DMS153 (cell line): ENCODE data around the gene GAPVD1.
"Not testable (repeated sequence)": the region's sequence is repeated elsewhere in the genome, so short reads cannot be mapped to it uniquely, and the experiment has no call there.

Experiments used
- DNase-seq: peaks from one replicate; lab custom pipeline; 2025; lab: John Stamatoyannopoulos, UW

The GAPVD1 gene

DNA sequence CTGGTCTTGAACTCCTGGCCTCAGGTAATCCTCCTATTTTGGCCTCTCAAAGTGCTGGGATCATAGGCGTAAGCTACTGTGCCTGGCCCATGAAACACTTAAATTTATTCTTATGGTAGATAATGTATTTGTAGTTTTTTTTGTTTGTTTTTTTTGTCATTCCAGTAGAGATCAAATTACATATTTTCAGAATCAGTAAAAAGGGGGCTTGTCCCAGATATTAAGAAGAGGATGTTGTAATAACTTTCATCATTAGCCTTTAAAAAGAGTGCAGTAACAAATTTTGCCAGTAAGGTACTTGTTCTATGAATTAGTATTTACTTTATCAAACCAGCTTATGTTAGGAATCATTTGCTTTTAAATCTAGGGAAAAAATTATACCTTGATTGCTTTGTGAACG lies 42.6 kb downstream of the GAPVD1 start:
- DNase-seq, result no peak

DNA sequence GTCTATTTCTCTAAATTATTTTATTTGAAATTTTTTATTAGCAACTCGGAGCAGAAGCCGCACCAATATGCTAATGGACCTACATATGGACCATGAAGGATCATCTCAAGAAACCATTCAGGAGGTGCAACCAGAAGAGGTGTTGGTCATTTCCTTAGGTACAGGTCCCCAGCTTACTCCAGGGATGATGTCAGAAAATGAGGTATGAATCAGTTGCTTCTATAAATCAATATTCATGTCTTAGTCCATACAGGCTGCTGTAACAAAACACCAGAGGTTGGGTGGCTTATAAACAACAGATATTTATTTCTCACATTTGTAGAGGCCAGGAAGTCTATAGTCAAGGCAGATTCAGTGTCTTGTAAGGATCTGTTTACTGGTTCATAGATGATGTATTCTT lies 50.8 kb downstream of the GAPVD1 start:
- no peak for DNase-seq

DNA sequence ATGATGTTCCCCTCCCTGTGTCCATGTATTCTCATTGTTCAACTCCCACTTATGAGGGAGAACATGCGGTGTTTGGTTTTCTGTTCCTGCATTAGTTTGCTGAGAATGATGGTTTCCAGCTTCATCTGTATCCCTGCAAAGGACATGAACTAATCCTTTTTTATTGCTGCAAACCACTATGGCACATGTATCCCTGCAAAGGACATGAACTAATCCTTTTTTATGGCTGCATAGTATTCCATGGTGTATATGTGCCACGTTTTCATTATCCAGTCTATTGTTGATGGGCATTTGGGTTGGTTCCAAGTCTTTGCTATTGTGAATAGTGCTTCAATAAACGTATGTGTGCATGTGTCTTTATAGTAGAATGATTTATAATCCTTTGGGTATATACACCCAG lies 54.7 kb downstream of the GAPVD1 start:
- DNase-seq, result not testable (repeated sequence)

DNA sequence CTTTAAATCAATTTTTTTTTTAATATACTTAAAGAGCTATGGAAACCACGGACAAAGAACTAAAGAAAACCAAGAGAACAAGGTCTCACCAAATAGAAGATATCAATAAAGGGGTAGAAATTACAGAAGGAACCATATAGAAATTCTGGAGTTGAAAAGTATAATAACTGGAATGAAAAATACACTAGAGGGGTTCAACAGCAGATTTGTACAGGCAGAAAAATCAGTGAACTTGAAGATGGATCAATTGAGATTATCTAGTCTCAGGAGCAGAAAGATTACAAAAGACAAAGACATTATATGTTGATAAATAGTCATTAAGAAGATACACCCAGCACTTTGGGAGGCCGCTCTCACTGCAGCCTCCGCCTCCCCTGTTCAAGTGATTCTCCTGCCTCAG lies 56.1 kb downstream of the GAPVD1 start:
- DNase-seq, result no peak

DNA sequence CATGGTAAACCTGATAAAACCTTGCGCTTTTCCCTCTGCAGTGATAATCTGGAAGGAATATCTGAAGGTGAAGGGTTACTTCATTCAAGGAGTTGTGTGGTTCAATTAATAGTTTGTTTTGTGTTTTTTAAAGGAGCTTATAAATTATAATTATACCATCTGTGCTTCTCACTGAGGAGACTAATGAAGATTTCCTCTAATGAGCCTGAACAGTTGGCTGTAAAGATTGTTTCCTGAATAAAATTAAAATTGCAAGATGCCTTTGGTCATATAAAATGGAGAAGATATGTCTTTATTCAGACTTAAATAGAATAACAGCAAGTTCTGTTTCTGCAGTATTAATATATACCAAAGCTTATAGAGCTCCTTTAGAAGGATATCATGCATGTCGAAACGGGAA lies 59.9 kb downstream of the GAPVD1 start:
- no peak for DNase-seq

DNA sequence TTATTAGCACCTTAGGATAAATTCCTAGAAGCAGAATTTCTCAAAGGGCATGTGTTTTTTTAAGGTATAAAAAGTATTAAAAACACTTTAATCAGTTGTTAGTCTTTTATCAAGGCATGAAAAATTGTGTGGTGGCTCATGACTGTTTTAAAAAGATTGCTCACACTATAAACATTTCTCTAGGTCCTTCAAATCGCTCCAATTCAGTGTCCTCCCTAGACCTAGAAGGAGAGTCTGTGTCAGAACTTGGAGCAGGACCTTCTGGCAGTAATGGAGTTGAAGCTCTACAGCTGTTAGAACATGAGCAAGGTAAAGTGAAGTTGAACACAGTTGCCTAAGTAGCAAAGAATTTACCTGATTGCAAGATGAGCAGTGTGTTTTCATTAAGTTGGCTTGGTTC lies 62.0 kb downstream of the GAPVD1 start:
- no peak for DNase-seq

DNA sequence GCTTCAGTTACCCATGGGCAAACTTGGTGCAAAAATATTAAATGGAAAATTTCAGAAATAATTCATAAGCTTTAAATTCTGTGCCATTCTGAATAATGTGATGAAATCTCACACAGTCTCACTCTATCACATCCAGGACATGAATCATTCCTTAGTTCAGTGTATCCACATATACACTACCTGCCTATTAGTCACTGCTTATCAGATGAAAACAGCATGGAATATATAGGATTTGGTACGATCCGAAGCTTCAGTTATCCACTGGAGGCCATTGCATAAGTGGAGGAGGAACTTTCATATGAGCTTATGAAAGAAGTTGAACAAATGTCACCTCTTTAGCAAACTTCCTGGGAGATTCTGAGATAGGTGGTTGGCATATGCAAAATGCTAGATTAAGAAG lies 64.2 kb downstream of the GAPVD1 start:
- no peak for DNase-seq

DNA sequence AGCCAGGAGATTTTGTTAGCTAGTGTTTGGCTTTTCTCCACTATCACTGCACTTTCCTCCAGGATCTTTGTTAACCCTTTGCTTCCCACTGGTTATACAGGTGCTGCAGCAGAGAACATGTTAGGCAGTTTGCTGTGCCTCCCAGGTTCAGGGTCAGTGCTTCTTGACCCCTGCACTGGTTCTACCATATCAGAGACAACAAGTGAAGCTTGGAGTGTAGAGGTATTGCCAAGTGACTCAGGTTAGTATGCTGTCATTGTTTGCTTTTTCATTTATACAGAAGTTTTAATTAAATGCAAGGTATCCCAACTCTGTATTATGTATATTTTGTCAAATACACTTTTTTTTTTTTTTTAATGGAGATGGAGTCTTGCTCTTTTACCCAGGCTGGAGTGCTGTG lies 68.4 kb downstream of the GAPVD1 start:
- DNase-seq, result no peak

DNA sequence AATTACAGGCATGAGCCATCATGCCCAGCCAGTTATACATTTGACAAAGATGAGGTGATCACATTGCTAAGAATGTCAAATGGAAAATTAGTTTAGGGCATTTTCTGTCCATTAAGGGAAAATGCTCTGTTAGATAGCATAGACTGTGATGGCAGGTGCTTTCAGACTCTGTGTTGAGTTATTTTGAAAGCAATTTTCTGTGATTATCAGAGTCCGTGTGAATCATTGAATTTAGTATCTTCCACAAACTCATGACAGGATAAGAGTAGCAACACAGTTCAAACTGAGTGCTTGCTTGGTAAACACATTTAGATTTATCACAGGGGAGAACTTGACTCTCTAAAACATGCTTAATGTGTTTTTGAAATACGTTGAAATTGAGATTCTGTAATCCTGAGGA lies 69.0 kb downstream of the GAPVD1 start:
- no peak for DNase-seq

DNA sequence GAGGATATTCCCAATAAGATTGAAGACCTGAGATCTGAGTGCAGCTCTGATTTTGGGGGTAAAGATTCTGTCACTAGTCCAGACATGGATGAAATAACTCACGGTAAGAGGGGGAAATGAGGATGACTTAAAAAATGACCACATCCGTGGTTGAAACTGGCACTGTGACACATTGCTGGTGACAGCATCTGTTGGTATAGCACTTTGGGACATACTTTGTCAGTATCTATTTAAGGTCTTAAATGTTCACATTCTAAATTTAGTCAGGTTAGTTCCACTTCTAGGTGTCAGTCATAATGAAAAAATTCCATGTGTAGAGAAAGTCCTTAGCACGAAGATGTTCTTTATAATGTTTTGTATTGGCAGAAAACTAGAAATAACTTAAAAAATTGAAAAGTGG lies 70.9 kb downstream of the GAPVD1 start:
- DNase-seq, result no peak

DNA sequence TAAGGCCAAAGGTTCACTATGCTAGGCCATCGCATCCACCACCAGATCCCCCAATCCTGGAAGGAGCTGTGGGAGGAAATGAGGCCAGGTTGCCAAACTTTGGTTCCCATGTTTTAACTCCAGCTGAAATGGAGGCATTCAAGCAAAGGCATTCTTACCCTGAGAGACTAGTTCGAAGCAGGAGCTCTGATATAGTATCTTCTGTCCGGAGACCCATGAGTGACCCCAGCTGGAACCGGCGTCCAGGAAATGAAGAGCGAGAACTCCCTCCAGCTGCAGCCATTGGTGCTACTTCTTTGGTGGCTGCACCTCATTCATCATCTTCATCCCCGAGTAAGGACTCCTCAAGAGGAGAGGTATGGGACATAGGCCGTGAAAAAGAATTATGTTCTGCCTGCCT lies 75.6 kb downstream of the GAPVD1 start:
- DNase-seq, result no peak

DNA sequence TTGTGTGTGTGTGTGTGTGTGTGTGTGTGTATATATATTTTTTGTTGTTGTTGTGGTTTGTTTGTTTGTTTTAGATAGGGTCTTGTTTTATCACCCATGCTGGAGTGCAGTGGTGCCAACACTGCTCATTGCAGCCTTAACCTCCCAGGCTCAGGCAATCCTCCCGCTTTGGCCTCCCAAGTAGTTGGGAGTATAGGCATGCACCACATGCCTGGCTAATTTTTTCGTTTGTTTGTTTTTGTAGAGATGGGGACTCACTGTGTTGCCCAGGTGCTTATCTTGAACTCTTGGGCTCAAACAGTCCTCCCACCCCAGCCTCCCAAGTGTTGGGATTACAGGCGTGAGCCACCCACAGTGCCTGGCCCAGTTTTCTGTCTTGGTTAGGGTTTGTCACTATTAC lies 77.3 kb downstream of the GAPVD1 start:
- DNase-seq, result no peak

DNA sequence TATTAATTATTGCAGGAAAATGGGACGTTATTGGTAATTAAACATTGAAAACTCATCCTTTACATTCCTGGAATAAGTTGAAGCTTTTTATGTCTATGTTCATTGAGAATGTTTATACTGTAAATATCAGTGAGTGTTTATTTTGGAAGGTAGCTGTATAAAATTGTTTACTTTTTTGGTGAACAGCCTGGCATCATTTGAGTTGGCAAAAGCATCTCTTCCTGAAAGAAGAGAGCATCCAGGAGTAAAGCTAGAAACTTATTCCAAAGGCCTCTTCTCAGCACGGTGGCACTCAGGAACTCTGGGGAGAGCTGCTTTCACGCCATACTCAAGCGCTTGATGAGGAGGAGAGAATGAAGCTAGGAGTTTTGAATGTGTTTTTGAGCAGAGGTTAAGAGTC lies 79.9 kb downstream of the GAPVD1 start:
- DNase-seq, result peak; percentile 10

DNA sequence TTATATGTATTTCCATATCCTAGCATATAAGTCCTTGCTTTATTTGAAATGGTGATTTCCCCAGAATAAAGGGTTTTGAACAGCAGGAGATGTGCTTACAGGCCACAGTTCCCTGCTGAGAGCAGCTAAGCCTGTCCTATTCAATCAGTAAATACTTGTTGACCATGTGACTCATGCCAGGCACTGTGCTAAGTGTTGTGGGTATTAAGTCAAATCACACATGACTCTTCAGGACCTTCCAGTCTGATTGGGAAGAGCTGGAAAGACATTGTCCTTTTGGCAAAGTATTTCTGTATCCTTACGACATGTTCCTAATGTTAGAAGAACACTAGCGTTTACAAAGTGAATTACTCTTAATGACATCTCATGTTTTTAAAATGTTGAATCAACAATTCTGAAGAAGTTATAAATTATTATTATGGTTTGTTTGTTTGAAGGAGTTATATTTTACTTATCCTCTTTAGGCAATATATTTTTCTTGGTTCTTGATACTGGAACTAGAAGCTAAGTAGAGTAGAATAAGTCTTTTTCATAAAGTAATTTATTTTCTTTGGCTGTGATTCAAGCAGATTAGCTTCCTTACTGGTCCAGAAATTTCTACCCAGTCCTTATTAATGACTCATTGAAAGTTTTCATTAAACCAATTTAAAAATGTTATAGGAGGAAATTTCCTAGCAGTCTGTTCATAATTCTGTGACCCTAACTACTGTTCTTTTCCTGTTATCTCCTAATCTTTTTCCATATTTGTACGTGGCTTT lies 82.1 kb downstream of the GAPVD1 start:
- DNase-seq, result no peak

DNA sequence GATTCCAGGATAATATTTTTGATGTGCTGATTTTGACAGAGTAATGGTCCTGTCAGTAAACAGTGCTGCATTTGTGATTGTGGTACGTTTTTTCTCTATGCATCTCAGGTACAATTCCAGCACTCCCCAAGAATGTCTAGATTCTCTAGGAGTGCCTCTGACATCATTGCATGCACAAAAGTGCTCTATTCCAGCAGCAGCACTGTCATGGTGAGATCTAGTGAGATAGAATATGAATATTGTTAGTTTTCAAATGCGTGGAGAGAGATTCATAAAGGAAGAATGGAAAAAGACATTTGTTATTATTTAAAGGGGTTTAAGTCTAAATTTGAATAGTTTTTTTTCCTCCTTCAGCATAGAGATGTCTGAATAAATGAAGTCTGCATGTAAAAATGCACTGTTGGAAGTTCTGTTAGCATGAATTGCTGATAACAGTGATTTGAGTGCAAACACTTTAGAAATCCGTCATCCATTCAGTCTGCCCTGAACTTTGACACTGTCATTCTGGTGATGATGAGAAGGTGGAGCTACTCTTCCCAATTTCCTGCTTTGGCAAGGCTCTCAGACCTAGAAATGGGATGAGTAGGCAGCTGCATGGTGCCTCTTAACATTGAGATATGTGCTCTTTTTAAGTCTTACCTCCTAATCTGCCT lies 84.6 kb downstream of the GAPVD1 start:
- DNase-seq, result no peak

DNA sequence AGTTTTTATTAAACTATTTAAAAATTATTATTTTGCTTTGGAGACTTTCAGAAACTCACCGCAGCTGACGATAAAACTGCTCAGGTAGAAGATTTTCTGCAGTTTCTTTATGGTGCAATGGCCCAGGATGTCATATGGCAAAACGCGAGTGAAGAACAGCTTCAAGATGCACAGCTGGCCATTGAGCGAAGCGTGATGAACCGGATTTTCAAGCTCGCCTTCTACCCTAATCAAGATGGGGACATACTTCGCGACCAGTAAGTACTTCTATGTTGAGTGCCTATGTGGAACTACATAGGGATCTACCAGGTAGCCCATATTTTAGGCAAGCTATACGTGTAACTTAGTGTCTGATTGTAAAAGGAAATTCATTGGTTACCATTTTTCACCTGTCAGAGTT lies 94.0 kb downstream of the GAPVD1 start:
- DNase-seq, result no peak

DNA sequence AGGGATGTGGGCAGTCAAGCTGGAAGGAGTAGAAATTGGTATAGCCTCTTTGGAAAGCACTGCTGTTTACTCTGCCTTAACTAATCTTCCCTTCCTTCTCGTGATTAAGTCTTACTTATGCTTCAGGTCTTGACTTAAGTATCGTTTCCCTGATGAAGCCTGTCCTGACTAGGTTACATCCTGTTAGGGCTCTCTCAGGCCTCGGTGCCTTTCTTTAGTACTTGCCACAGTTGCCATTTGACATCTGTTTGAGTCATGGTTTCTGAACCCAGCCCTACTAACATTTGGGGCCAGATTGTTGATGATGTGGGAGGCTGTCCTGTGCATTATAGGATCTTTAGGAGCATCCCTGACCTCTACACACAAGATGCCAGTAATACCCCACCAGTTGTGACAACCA lies 94.4 kb downstream of the GAPVD1 start:
- DNase-seq, result no peak

DNA sequence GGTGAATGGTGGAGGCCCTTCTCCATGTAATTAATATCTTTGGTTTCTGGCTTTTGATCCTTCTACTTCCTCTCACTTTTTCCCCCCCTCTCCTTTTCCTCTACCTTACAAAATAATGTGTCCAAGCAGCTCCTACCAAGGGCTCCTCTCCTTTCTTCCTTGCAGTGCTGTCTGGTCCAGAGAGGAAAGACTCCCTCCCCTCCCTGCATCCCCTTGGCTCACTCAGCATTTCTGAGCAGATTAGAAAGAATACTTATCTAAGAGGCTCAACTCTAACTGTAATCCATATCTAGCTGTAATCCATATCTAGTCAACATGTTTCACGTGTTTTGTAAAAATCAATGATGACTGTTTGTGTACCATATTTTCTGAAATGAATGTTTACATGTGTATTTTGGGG lies 97.4 kb downstream of the GAPVD1 start:
- DNase-seq, result no peak

DNA sequence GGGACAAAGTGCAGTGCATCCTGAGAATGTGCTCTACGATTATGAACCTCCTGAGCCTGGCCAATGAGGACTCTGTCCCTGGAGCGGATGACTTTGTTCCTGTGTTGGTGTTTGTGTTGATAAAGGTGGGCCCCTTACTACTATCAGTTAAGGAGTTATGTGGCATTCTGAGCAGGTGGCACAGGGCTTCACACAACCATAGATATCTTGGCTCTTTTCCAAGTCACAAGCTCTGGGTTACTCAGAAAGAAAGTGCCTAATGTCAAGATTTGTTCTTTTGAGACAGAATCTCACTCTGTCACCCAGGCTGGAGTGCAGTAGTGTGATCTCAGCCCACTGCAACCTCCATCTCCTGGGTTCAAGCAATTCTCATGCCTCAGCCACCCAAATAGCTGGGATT lies 99.0 kb downstream of the GAPVD1 start:
- DNase-seq, result no peak

DNA sequence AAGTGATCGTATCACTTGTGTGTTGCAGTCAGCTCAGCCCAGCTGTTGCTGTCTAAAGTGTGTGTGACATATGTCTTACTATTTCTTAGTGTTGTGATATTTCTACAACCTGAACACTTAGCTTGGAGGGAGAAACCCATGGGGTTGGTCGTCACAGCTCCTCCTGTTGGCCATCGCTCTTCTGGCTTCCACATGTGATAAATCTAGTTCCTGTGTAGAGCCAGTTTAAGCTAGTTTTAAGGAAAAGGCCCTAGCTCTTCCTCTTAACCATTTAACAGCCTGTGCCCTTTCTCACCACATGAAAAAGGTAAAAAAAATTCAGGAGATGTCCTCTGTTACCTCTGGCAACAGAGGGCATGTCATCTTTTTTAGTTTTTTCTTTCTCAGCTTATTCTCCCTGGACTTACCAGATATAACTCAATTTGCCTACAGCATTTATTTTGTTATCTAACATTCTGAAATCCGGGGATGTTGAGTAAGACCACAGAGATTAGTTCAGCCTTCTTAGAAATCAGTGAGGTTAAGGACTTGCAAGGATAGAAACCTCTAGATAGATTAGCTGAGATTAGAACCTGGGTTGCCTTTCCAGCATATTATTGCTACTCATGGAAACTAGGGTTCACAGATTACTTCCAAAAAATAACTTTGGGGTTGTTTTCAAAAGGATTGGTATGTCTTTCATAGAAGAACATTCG lies 100.4 kb downstream of the GAPVD1 start:
- no peak for DNase-seq

DNA sequence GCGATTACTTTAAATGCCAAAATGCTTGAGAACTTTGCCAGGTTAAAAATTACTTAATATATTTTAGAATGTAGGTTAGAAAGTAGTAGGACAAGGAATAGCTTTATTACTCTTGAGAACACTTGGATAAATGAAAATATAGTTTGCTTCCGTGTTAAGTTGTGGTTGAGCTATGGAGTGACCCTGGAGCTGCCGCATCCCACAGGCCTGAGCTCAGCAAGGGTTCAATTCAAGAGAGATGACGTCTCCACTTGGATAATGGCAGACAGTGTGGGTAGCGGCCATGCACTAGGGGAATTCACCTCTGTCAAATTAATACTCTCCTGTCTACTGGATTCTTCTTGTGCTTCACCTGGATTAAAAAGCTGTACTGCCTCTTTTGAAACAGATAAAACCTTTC lies 105.0 kb downstream of the GAPVD1 start:
- no peak for DNase-seq

DNA sequence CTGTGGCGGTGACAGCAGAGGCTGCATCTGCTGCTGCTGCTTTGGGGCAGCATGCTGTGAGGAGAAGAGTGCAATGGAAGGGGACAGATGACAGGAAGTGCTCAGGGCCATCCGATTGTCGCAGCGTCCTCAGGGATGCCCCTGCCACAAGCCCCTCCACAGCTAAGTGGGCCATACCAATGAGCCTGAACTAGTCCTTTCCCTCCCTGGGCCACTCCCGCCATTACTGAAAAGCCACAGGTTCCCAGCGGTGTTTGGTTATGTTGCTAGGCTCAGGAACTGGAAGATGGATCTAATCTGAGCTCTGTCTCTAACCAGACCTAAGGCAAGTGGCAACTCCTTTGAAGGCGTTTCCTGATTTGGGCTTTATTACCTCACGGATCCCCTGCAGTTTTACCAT lies 109.2 kb downstream of the GAPVD1 start:
- DNase-seq, result no peak

DNA sequence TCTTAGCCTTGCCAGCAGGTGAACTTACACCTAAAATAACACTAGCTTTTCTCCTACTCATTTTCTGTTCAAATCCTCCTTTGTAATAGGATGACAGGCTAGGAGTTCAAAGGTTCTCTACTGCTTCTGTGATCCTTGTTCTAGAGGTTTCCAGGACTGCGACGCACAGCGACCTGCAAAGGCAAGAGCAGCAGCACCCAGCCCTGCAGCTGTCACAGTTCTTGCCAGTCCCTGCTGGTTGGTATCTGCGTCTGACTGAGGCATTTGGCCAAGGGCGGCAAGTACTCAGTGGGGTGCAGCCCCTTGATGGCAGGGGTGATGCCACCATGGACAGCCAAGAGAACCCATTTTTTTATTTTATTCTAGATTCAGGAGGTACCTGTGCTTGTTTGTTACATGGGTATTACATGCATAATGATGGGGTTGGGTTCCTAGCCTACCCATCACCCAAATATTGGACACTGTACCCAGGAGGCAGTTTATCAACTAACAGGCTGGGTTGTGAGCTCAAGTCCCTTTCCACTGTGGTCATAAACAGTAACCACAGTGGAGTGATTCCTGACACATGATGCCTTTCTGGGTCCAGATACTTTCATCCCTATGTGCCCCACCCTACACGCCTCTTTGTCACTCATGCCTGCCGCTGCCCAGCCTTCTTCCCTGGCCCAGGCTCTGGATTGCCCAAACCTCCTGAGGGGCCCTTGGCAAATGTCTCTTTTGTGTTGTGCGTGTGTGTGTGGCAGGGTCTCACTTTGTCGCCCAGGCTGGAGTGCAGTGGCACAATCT lies 111.0 kb downstream of the GAPVD1 start:
- DNase-seq, result no peak
